ENCODE results near the gene PLXDC2.

PLXDC2 gene

GRCh38 chr10:19800161-19800560, 16.1 kb upstream of the PLXDC2 start:
- H3K9me3 Mint-ChIP-seq = no peaks in the 10 kb centered on the region
- no peaks in the 10 kb centered on the region for H3K4me1 Mint-ChIP-seq
- H3K27me3 Mint-ChIP-seq = no peaks in the 10 kb centered on the region
- H3K27ac Mint-ChIP-seq = no peak overlapping the region
- H3K4me3 Mint-ChIP-seq = no peak overlapping the region
- CTCF ChIA-PET = no interaction called here
- DNase-seq = no peak
- H3K36me3 Mint-ChIP-seq = no peaks in the 10 kb centered on the region

GRCh38 chr10:19801369-19801768, 14.9 kb upstream of the PLXDC2 start:
- H3K36me3 Mint-ChIP-seq = no peaks in the 10 kb centered on the region
- no peaks in the 10 kb centered on the region for H3K27me3 Mint-ChIP-seq
- H3K9me3 Mint-ChIP-seq = no peaks in the 10 kb centered on the region
- DNase-seq = no peak
- CTCF ChIA-PET = no interaction called here
- no peak overlapping the region for H3K27ac Mint-ChIP-seq
- no peaks in the 10 kb centered on the region for H3K4me1 Mint-ChIP-seq
- no peak overlapping the region for H3K4me3 Mint-ChIP-seq

GRCh38 chr10:19803676-19804075, 12.6 kb upstream of the PLXDC2 start:
- no peaks in the 10 kb centered on the region for H3K27me3 Mint-ChIP-seq
- DNase-seq = no peak
- H3K4me3 Mint-ChIP-seq = no peak overlapping the region
- no peaks in the 10 kb centered on the region for H3K4me1 Mint-ChIP-seq
- H3K36me3 Mint-ChIP-seq = no peaks in the 10 kb centered on the region
- CTCF ChIA-PET = no interaction called here
- no peak overlapping the region for H3K27ac Mint-ChIP-seq
- no peaks in the 10 kb centered on the region for H3K9me3 Mint-ChIP-seq

- H3K27me3 Mint-ChIP-seq = peaks cover 4% of the 10 kb centered on the region
- DNase-seq = no peak
- H3K27ac Mint-ChIP-seq = no peak overlapping the region
- no peak overlapping the region for H3K4me3 Mint-ChIP-seq
- no peaks in the 10 kb centered on the region for H3K9me3 Mint-ChIP-seq
- CTCF ChIA-PET = no interaction called here
- H3K36me3 Mint-ChIP-seq = no peaks in the 10 kb centered on the region
- no peaks in the 10 kb centered on the region for H3K4me1 Mint-ChIP-seq
Measured at GRCh38 chr10:19809481-19809880, 6.8 kb upstream of the PLXDC2 start.

GRCh38 chr10:19811540-19811939, 4.7 kb upstream of the PLXDC2 start:
- Mint-ChIP-seq H3K9me3 (no peaks in the 10 kb centered on the region), H3K27ac (no peak overlapping the region), H3K36me3 (no peaks in the 10 kb centered on the region), H3K27me3 (peaks cover 22% of the 10 kb centered on the region), H3K4me1 (peaks cover 2% of the 10 kb centered on the region), H3K4me3 (no peak overlapping the region)
- CTCF ChIA-PET = no interaction called here
- no peak for DNase-seq

- Mint-ChIP-seq H3K27ac (no peak overlapping the region), H3K4me1 (peaks cover 8% of the 10 kb centered on the region), H3K4me3 (no peak overlapping the region), H3K9me3 (no peaks in the 10 kb centered on the region), H3K27me3 (peaks cover 36% of the 10 kb centered on the region), H3K36me3 (no peaks in the 10 kb centered on the region)
- CTCF ChIA-PET = no interaction called here
- no peak for DNase-seq
Measured at GRCh38 chr10:19812976-19813375, 3.3 kb upstream of the PLXDC2 start.

GRCh38 chr10:19815036-19815730, 1.0 kb upstream of the PLXDC2 start:
- peaks cover 8% of the 10 kb centered on the region for H3K4me1 Mint-ChIP-seq
- no peak for DNase-seq
- no peak overlapping the region for H3K4me3 Mint-ChIP-seq
- CTCF ChIA-PET = no interaction called here
- peaks cover 41% of the 10 kb centered on the region for H3K27me3 Mint-ChIP-seq
- no peak overlapping the region for H3K27ac Mint-ChIP-seq
- no peaks in the 10 kb centered on the region for H3K9me3 Mint-ChIP-seq
- no peaks in the 10 kb centered on the region for H3K36me3 Mint-ChIP-seq

GRCh38 chr10:19815731-19816410, 361 bp upstream of the PLXDC2 start:
- Mint-ChIP-seq H3K27ac (no peak overlapping the region), H3K4me1 (peaks cover 8% of the 10 kb centered on the region), H3K36me3 (no peaks in the 10 kb centered on the region), H3K4me3 (no peak overlapping the region), H3K9me3 (no peaks in the 10 kb centered on the region), H3K27me3 (peaks cover 41% of the 10 kb centered on the region)
- CTCF ChIA-PET = no interaction called here
- DNase-seq = no peak

- H3K27ac Mint-ChIP-seq = no peak overlapping the region
- H3K9me3 Mint-ChIP-seq = no peaks in the 10 kb centered on the region
- peaks cover 41% of the 10 kb centered on the region for H3K27me3 Mint-ChIP-seq
- H3K4me1 Mint-ChIP-seq = peaks cover 8% of the 10 kb centered on the region
- H3K36me3 Mint-ChIP-seq = no peaks in the 10 kb centered on the region
- CTCF ChIA-PET = no interaction called here
- no peak overlapping the region for H3K4me3 Mint-ChIP-seq
- DNase-seq = no peak
Measured at GRCh38 chr10:19817231-19817933, 1.1 kb downstream of the PLXDC2 start.

- no peak overlapping the region for H3K27ac Mint-ChIP-seq
- H3K9me3 Mint-ChIP-seq = no peaks in the 10 kb centered on the region
- H3K27me3 Mint-ChIP-seq = peaks cover 41% of the 10 kb centered on the region
- no peak overlapping the region for H3K4me3 Mint-ChIP-seq
- CTCF ChIA-PET = interaction anchor here (0.6 to 0.7 kb wide), 3 partner anchors 11 to 951 kb away, joined by 3 read pairs; no protein-coding TSS in a partner anchor
- DNase-seq = no peak
- peaks cover 8% of the 10 kb centered on the region for H3K4me1 Mint-ChIP-seq
- no peaks in the 10 kb centered on the region for H3K36me3 Mint-ChIP-seq
Measured at GRCh38 chr10:19818876-19819275, 2.6 kb downstream of the PLXDC2 start.

GRCh38 chr10:19819419-19820033, 3.3 kb downstream of the PLXDC2 start:
- Mint-ChIP-seq H3K27me3 (peaks cover 37% of the 10 kb centered on the region), H3K4me1 (peaks cover 8% of the 10 kb centered on the region), H3K4me3 (no peak overlapping the region), H3K9me3 (no peaks in the 10 kb centered on the region), H3K27ac (no peak overlapping the region), H3K36me3 (no peaks in the 10 kb centered on the region)
- no peak for DNase-seq
- CTCF ChIA-PET = interaction anchor here (0.6 to 0.7 kb wide), 3 partner anchors 11 to 950 kb away, joined by 3 read pairs; no protein-coding TSS in a partner anchor

- no peak for DNase-seq
- no peak overlapping the region for H3K4me3 Mint-ChIP-seq
- CTCF ChIA-PET = no interaction called here
- no peaks in the 10 kb centered on the region for H3K36me3 Mint-ChIP-seq
- no peaks in the 10 kb centered on the region for H3K27me3 Mint-ChIP-seq
- H3K4me1 Mint-ChIP-seq = no peaks in the 10 kb centered on the region
- no peaks in the 10 kb centered on the region for H3K9me3 Mint-ChIP-seq
- no peak overlapping the region for H3K27ac Mint-ChIP-seq
Measured at GRCh38 chr10:19824381-19825342, 8.4 kb downstream of the PLXDC2 start.

GRCh38 chr10:19825700-19826099, 9.5 kb downstream of the PLXDC2 start:
- no peak for DNase-seq
- no peaks in the 10 kb centered on the region for H3K36me3 Mint-ChIP-seq

GRCh38 chr10:19826712-19827111, 10.5 kb downstream of the PLXDC2 start:
- CTCF ChIA-PET = no interaction called here
- no peak overlapping the region for H3K27ac Mint-ChIP-seq
- H3K9me3 Mint-ChIP-seq = no peaks in the 10 kb centered on the region

More at GRCh38 chr10:19825700-19826099, 9.5 kb downstream of the PLXDC2 start:
- no peaks in the 10 kb centered on the region for H3K4me1 Mint-ChIP-seq
- no peak overlapping the region for H3K4me3 Mint-ChIP-seq
- CTCF ChIA-PET = no interaction called here
- H3K27ac Mint-ChIP-seq = no peak overlapping the region
- H3K9me3 Mint-ChIP-seq = no peaks in the 10 kb centered on the region
- no peaks in the 10 kb centered on the region for H3K27me3 Mint-ChIP-seq

More at GRCh38 chr10:19826712-19827111, 10.5 kb downstream of the PLXDC2 start:
- no peak for DNase-seq
- H3K27me3 Mint-ChIP-seq = no peaks in the 10 kb centered on the region
- no peaks in the 10 kb centered on the region for H3K36me3 Mint-ChIP-seq
- H3K4me3 Mint-ChIP-seq = no peak overlapping the region
- no peaks in the 10 kb centered on the region for H3K4me1 Mint-ChIP-seq

All from activated naive CD4-positive, alpha-beta T cell treated with anti-CD3 and anti-CD28 coated beads, Interleukin-2, amount 10 ng/mL, durations not matched to agents 7 days and 5 days (primary cell).